HG02870 (cell line): ENCODE measurements around the gene SLC35E1.

Source experiments
- ATAC-seq: cut with Tn5 transposase; IDR thresholded peaks from one replicate; pipeline ENCODE4 v1.9.1; 2021; ENCODE audit warnings: mild to moderate bottlenecking, moderate library complexity; ENCODE audit not compliant: unreplicated experiment

Gene SLC35E1

GRCh38 chr19:16584248-16585093, 12.3 kb upstream of the SLC35E1 start:
- ATAC-seq: peak; percentile 40

- ATAC-seq: no peak
These were observed 10.5 kb upstream of the SLC35E1 start for GRCh38 chr19:16582486-16583261.

GRCh38 chr19:16581971-16582343, 9.7 kb upstream of the SLC35E1 start:
- no peak for ATAC-seq

- ATAC-seq: no peak
These were observed 9.1 kb upstream of the SLC35E1 start for GRCh38 chr19:16581145-16581970.

GRCh38 chr19:16579381-16579780, 7.2 kb upstream of the SLC35E1 start:
- ATAC-seq: no peak

GRCh38 chr19:16577531-16577985, 5.3 kb upstream of the SLC35E1 start:
- ATAC-seq: no peak

GRCh38 chr19:16576690-16577530, 4.7 kb upstream of the SLC35E1 start:
- no peak for ATAC-seq

- no peak for ATAC-seq
These were observed 3.9 kb upstream of the SLC35E1 start for GRCh38 chr19:16575861-16576689.

GRCh38 chr19:16575282-16575681, 3.1 kb upstream of the SLC35E1 start:
- no peak for ATAC-seq

GRCh38 chr19:16573925-16574324, 1.7 kb upstream of the SLC35E1 start:
- ATAC-seq: no peak

- no peak for ATAC-seq
These were observed 1.1 kb upstream of the SLC35E1 start for GRCh38 chr19:16573296-16573695.

- peak; percentile 25 for ATAC-seq
These were observed 338 bp downstream of the SLC35E1 start for GRCh38 chr19:16571822-16572331.

GRCh38 chr19:16571283-16571682, 932 bp downstream of the SLC35E1 start:
- no peak for ATAC-seq

- ATAC-seq: no peak
These were observed 2.5 kb downstream of the SLC35E1 start for GRCh38 chr19:16569609-16570320.

GRCh38 chr19:16566702-16567101, 5.5 kb downstream of the SLC35E1 start:
- ATAC-seq: no peak

- ATAC-seq: no peak
These were observed 6.1 kb downstream of the SLC35E1 start for GRCh38 chr19:16566161-16566560.

- ATAC-seq: no peak
These were observed 7.4 kb downstream of the SLC35E1 start for GRCh38 chr19:16564842-16565241.

GRCh38 chr19:16562608-16563025, 9.6 kb downstream of the SLC35E1 start:
- ATAC-seq: no peak
